MV-4-11 (cell line): ENCODE data around the gene GPR176.
"Not testable (repeated sequence)": the region's sequence is repeated elsewhere in the genome, so short reads cannot be mapped to it uniquely, and the experiment has no call there.

ENCODE experiments used
- DNase-seq: peaks from one replicate; lab custom pipeline; 2025; lab: John Stamatoyannopoulos, UW

The GPR176 gene

DNA sequence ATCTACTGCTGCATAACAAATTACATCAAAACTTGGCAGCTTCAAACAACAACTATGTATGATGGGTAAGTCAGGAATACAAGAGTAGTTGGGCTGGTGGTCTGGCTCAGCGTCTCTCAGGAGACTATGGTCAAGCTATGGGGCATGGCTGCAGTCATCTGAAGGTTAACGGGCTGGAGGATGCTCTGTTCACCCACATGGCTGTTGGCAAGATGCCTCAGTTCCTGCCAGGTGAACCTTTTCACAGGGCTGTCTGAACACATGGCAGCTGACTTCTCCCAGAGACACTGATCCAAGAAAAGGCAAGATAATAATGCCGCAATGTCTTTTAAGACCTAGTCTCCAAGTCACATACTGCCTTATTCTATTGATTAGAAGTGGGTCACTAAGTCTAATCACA, 63.7 kb downstream of the GPR176 start:
- no peak for DNase-seq

DNA sequence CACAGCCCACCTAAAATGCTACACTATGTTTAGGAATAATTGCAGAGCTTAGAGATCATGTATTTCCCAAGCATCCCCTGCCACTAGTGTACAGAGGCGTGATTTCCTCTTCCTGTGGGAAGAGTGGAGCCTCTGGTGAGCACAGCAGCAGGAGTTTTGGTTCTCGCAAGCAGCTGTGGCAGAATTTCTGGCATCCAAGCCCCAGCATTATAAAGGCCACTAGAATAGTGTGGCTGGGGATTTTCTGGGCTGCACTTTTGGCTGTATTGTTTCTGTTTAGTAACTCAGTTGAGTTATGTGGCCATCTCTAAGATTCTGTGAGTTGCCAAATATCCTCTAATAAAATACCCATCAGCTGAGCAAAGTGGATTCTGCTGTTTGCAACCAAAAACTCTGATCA, 64.7 kb downstream of the GPR176 start:
- DNase-seq, result no peak

DNA sequence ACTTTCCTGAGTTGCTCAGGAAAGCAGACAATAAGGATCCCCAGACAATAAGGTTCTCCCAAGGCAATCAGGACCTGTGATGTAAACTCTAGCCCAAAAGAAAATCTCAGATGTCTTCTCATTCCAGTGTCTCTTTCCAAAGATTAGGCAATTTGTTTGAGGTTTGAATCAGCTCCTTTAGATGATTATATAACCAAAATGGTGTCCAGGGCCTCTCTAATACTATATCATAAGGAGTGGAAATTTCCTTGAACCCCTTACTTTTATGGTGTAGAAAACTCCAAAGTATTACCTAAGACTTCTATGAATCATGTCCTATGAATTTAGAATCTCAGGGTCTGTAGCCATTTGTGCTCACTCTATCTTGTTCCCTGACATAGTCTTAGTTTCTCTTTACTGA, 65.9 kb downstream of the GPR176 start:
- no peak for DNase-seq

DNA sequence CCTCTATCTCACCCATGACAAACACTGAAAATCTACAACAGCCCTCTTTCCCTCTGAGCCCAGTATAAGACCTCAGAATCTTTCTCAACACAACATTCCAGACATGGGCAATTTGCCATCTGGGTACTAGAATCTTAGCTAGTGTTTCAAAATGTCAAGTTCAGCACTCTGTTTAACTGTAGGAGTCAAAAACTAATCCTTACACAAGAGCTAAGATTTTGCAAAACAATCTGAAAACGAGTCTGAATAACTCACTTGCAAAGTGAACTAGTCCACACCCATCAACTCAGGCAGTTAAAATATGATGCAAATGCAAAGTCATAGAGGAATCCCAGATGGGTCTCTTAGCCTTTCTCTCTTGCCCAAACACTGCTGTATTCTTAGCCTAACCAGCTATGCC, 67.8 kb downstream of the GPR176 start:
- no peak for DNase-seq

DNA sequence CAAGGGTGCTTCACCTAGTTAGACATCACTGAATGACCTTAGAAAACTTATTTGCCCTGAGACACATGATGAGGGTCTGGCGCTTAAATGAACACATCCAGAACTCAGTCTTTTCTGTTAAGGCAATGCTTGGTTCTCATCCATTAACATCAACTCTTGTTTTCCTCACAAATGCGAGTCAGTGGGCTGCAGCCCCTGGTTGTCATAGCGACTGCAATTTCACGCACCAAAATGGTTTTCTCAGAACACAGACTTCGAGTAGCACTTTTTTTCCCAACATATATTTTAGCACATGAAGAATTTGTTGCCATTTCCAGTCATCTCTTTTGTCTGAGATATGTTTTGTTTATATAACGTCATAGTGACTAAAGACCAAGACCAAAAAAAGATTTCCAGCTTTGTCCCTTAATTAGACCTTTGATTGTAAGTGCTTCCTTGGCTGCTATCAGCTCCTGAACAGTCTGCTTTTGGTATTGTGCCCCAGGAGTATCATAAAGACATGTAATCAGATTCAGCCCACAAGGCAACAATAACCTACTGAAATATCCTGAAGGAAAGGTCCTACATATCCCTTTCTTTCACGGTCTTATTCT, 68.5 kb downstream of the GPR176 start:
- DNase-seq, result no peak

DNA sequence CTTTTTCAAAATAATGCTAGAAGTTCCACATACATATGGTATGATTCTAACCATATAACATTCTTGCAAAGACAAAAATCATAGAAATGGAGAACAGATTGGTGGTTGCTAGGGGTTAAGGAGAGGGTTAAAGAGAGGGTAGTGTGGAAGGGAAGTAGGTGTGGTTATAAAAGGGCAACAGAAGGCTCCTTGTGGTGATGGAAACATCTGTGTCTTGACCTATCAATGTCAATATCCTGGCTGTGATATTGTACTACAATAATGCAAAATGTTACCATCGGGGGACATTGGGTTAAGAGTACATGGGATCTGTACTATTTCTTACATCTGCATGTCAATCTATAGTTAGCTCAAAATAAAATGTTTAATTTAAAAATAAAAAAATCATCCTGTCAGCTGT, 69.6 kb downstream of the GPR176 start:
- DNase-seq, result no peak

DNA sequence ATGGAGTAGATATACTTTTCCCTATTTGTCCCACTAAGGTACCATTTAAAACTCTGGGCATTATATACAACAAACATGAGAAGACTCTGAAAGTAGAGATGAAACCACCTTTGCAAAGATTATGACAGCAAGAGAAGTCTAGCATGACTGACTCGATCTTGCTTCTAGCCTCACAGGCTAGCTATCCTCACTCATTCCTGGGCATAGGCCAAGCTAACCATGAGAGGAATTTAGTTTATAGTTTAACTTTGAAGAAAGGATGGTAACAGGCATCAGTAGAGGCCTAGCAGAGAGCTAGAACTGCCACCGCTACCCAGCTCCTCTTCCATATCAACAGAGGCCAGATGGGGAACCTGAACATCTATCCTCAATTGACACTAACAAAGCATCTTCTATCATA, 74.0 kb downstream of the GPR176 start:
- DNase-seq, result no peak

DNA sequence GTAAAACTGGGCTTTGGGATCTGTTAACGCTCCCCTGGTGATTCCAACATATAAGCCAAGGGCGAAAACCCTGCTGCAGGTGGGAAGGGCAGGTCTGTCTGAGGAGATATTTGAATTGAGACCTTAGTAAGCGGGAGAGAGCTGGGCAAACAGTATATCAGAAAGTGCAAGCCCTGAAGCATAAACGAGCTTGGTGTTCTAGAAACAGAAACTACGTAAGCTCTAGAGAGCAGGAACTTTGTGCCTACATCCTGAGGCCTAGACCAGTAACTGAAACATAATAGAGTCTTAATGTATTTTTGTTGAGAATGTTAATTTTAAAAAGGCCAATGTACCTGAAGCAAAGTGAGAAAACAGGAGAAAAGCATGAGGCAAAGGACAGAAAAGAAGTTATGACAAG, 74.5 kb downstream of the GPR176 start:
- no peak for DNase-seq

DNA sequence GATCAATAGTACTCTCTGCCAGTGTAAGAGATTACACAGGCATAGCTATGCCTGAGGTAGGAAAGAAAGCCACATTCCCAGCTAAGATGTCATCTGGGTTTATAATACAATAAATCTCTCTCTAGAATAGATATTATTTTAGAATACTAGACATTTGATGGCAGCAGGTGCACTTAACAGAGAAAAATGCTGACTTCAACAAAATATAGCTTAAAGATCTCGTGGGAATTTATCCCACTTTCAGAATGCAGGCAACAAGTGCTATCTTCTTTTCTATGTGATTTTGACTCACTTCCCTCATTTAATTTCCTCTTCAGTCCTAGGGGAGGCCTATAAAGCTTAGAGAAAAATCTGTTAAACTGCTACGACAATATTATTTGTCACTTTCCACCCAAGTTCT, 76.5 kb downstream of the GPR176 start:
- DNase-seq, result no peak

DNA sequence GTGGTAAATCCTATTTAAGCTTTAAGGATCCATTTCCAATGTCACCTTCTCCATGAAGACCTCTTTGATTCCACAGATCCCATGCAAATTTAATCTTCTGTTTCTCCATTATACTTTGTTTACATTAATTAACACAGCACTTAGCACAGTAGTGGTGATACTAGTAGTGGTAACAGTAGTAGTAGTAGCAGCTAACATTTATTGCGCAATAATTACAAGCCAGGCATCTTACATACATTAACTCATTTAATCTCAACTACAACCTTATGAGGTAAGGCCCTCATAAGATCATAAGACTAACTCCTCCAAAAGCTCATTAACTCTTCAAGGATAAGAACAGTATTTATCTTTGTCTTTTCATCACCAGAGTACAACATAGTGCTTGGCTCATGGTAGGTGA, 82.6 kb downstream of the GPR176 start:
- DNase-seq, result no peak

DNA sequence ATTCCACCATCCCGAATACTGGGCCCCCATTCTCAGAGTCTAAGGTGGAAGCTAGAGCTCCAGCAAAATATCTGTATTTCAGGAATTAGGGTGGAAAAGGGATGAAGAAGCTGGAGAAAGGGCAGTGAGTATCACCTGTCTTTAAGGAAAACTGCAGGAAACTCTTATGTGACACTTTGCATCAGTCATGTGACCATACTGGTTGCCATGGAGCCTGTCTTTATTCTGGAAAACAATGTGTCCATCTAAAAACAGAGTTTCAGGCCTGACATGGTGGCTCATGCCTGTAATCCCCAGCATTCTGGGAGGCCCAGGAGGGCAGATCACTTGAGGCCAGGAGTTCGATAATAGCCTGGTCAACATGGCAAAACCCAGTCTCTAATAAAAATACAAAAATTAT, 84.5 kb downstream of the GPR176 start:
- DNase-seq, result no peak

DNA sequence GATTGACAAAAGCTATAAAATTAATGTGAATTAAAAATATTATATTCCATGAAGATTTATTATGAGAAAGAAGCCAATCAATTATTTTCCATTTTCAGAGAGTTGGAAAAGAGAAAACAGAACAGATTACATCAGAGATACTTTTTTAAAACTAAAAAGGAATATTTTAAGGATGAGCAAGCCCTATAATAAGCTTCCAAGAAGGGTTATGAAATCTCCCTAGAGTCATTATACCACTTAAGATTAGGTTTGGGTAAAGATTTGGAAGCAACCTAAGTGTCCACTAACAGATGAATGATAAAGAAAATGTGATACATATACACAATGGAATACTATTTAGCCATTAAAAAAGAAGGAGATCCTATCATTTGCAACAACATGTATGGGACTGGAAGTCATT, 85.8 kb downstream of the GPR176 start:
- no peak for DNase-seq

DNA sequence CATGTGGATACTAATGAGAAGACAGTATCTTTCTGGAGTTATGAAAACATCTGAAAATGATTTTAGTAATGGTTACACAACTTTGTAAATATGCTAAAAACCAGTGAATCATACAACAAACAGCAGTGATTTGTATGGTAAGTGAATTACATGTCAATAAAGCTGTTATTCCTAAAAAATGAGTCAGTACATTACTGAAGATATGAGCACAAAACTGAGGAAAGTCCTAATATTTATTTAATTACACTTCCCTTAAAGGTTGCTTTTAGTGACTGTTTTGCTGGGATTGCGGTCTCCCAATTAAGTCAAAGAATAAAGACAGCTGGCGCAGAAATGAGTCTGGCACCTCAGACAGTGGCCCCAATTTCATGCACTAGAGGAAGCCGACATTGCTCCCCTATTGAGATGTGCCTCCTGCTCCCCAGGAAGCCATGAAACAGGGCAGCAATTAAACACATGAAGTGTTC, 86.5 kb downstream of the GPR176 start:
- DNase-seq, result no peak

DNA sequence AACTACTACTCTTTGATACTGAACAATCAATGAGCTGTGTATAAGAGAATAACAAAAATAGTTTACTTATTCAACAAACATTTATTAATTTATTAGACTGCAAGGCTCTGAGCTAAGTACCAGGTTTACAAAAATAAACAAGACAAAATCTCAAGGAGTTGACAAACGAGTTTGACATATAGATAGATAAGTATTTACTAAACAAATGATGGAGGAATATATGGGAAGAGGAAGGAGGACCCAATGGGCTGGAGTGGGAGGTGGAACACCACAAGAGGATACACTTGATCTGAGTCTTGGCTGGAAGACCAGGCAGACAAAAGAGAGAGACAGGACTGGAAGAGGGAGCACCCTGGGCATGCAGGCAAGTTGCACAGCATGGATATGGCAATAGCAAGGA, 89.9 kb downstream of the GPR176 start:
- DNase-seq, result no peak

DNA sequence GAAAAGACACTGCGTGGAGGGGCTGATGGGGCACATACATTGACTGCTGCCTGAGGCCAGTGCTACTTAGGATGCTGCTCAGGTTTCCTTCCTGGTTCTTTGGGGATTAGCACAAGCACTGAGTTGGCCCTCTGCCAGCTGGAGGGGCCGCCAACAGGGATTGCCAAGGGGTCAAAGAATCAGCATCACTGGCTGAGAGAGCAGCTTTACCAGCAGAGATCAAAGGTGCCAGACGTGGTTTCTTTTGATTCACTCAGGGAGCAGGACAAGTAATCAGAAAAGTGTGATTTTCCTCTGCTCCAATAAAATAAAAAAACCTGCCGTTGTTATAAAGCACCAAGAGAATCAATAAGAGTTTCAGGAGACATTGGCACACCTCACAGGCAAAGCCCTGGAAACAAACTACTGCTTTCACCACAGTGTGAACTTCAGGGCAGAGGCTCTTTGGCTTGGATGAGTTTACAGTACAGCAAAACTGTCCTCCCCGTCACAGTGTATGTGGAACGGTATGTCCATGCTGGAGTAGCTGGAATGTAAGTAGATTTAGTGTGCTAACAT, 91.6 kb downstream of the GPR176 start:
- DNase-seq, result no peak

DNA sequence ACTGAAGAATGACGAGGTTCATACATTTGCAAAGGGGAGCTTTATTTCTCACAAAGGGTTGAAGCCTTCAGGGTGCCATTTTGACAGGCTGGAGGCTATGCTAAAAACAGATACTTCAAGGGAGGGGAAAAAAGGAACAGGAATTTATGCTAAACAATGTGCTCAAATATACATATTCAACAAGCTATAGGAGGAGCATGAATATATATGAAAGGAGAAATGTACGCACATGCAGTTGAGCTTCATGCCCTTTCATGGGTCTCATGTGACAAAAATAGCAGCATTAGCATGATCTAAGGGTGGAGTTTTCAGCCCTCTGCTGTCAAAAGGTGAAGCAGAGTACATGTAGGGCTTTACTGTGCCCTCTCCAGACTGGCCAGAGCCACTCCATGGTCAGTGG, 93.1 kb downstream of the GPR176 start:
- no peak for DNase-seq

DNA sequence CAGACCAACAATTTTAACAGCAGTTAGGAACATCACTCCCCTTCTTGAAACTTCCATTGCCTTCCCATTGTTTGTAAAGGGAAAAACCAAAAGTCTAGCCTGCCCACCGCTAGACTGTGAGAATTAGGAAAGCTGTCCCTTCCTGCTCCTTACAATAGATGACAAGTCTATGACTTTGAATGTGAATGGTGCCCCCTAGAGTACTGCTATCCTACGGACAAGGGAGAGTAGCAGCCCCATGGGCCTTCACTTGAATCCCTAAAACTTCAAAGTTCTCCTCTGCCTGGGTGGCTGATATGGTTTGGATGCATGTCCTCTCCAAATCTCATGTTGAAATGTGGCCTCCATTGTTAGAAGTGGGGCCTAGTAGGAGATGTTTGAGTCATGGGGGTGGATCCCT, 96.4 kb downstream of the GPR176 start:
- DNase-seq, result no peak

DNA sequence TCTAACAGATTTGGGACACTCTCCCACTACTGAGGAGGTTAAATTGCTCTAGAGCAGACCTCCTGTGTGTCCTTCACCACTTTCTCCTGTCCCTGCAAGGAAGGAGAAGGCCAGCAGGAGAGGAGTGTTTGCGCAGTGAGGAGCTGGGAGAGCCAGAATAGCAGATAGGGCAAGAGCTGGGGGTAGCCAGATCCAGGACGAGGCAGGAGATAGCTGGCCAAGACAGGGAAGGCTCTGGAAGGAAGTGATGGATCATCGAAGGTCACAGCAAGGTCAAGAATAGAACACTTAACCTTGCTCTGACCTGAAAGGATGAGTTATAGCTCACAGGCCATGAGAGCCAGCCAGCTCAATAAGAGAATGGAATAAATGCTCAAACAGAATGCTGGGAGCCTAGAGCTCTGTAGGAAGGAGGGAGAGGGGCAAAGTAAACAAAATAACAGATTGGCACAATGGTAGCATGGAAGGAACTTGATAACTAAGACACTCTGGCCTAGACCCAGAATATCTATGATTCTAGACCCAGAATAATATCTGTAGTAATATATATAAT, 99.9 kb downstream of the GPR176 start:
- DNase-seq, result no peak

DNA sequence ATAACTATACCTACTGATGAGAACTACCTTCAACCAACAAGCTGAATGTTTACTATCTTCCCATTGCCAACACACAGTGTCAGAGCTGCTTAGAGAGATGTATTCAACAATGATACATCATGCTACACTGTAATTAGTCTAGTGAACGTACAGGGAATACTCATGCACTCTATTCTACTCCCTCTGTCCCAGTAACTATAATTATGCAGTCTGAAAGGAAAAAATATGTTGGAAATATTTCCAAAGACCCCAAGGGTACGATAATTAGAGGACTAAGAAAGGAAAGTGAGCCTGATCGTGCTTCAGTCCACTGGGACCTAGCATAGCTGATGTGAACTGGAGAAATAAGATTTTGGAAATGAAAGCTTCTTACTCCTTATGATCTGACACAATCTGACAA, 100.5 kb downstream of the GPR176 start:
- no peak for DNase-seq

DNA sequence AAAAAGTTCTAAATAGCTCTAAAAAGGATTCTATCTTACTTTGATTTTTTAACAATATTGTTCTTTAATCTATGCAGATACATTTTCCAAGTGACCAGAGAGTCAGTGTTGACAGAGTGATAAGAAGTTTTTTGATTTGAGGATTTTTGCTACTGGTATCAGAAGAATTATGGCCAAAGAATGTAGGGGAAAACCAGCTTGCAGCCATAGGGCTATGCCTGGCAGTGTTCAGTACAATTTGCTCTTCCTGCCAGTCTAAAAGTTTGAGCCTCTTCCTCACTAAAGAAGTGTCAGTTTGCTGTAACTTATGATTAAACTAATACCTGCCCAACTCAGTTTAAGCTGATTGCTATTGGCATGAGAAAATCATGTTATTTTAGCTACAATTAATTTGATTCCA, 102.2 kb downstream of the GPR176 start:
- no peak for DNase-seq

DNA sequence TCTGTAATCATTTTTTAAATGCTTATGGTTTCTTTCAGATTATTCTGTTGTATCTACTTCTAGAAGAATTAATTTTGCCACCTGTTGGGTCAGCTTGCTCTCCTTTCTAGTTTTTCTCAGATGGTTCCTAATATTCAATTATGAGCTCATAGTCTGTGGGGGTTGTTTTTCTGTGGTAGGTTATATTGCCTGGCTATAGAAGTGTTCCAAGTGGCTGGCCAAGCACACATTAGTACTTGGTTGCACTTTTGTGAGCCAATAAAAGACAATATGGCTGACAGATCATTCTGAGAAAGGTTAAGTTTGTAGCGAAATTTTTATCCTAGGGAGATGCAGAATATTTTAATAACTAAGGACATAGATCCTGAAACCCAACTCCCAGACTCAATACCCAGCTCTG, 105.6 kb downstream of the GPR176 start:
- no peak for DNase-seq

DNA sequence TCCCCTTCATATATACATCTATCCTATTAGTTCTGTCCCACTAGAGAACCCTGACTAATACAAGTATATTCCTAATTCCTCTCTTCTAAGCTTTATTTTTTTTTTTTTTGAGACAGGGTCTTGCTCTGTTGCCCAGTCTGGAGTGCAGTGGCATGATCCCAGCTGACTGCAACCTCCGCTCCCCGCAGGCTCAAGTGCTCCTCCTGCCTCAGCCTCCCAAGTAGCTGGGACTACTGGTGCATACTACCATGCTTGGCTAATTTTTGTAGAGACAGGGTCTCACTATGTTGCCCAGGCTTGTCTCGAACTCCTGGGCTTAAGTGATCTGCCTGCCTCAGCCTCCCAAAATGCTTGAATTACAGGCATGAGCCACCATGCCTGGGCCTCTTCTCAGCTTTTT, 107.4 kb downstream of the GPR176 start:
- not testable (repeated sequence) for DNase-seq

DNA sequence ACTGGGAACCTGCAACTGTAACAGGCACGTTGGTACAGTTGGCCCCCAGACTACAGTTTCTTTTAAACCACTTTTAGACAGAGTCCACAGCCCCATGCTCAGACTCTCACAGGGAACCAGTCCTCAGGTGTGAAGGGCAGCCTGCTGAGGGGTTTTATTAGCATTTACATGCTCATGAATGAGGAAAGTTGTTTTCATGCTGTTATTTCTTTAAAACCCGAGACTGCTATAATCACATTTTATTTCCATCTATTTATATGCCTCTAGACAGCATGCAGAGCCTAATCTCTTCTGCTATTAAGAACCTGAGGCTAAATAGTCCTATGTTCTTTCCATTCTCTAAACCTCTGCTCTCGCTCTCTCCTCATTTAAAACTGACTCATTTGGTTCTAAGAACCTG, 111.2 kb downstream of the GPR176 start:
- no peak for DNase-seq

DNA sequence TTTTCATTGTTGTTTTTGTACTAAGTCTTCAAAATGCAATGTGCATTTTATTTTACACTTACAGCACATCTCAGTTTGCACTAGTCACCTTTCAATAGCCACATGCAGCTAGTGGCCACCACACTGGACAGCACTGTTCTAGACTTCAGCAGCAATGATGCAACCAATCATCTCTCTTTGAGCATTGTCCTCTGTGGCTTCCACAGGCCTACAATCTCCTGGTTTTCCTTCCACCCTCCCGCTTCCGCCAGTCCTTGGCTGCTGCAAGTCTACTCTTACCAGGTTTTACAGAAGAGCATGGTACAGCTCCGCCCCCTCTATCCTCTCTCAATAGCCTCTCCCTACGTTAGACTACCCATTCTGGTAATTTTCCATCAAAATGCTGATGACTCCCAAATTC, 112.3 kb downstream of the GPR176 start:
- DNase-seq, result no peak
